GM18499 (cell line): ENCODE measurements around the gene OTOR.

Source experiments
- ATAC-seq: cut with Tn5 transposase; IDR thresholded peaks from one replicate; pipeline ENCODE4 v1.9.1; 2021; ENCODE audit warnings: moderate number of reproducible peaks; ENCODE audit not compliant: insufficient read depth, unreplicated experiment

The OTOR gene

GRCh38 chr20:16747291-16747811, 807 bp upstream of the OTOR start:
- no peak for ATAC-seq

GRCh38 chr20:16749573-16749972, 1.4 kb downstream of the OTOR start:
- no peak for ATAC-seq

GRCh38 chr20:16752082-16752481, 3.9 kb downstream of the OTOR start:
- ATAC-seq, result no peak

- no peak for ATAC-seq
Measured at GRCh38 chr20:16752901-16753300, 4.7 kb downstream of the OTOR start.

- ATAC-seq, result no peak
Measured at GRCh38 chr20:16758454-16759180, 10.5 kb downstream of the OTOR start.

GRCh38 chr20:16759181-16759563, 11.0 kb downstream of the OTOR start:
- no peak for ATAC-seq

GRCh38 chr20:16760431-16761304, 12.5 kb downstream of the OTOR start:
- ATAC-seq, result no peak

GRCh38 chr20:16761305-16761829, 13.2 kb downstream of the OTOR start:
- no peak for ATAC-seq

GRCh38 chr20:16764560-16764959, 16.4 kb downstream of the OTOR start:
- ATAC-seq, result no peak

GRCh38 chr20:16771213-16771612, 23.1 kb downstream of the OTOR start:
- ATAC-seq, result no peak

- ATAC-seq, result no peak
Measured at GRCh38 chr20:16775961-16776360, 27.8 kb downstream of the OTOR start.

- ATAC-seq, result no peak
Measured at GRCh38 chr20:16777126-16777525, 29.0 kb downstream of the OTOR start.

- ATAC-seq, result no peak
Measured at GRCh38 chr20:16778159-16778558, 30.0 kb downstream of the OTOR start.

GRCh38 chr20:16781496-16781895, 33.3 kb downstream of the OTOR start:
- ATAC-seq, result no peak

- ATAC-seq, result no peak
Measured at GRCh38 chr20:16785226-16785625, 37.1 kb downstream of the OTOR start.
